ENCODE data around the gene CDC34.

The CDC34 gene

GRCh38 chr19:497491-497868 lies 34.1 kb upstream of the CDC34 start:
- DNase-seq (ENCODE audit: low spot score), result no peak

GRCh38 chr19:497869-498510 lies 33.6 kb upstream of the CDC34 start:
- DNase-seq (ENCODE audit: low spot score), result no peak

GRCh38 chr19:498511-498891 lies 33.1 kb upstream of the CDC34 start:
- DNase-seq (ENCODE audit: low spot score), result no peak

GRCh38 chr19:498977-499623 lies 32.5 kb upstream of the CDC34 start:
- no peak for DNase-seq (ENCODE audit: low spot score)

DNA sequence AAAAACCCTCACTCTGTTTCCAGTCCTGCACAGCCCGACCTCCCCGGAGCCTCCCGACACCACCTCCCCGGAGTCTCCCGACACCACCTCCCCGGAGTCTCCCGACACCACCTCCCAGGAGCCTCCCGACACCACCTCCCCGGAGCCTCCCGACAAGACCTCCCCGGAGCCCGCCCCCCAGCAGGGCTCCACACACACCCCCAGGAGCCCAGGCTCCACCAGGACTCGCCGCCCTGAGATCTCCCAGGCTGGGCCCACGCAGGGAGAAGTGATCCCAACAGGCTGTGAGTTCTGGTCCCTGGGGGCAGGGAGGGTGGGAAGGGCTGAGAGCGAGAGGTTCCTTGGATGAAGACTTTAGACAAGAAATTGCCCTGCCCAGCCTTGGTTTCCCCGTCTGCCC lies 29.9 kb upstream of the CDC34 start:
- no peak for DNase-seq (ENCODE audit: low spot score)

DNA sequence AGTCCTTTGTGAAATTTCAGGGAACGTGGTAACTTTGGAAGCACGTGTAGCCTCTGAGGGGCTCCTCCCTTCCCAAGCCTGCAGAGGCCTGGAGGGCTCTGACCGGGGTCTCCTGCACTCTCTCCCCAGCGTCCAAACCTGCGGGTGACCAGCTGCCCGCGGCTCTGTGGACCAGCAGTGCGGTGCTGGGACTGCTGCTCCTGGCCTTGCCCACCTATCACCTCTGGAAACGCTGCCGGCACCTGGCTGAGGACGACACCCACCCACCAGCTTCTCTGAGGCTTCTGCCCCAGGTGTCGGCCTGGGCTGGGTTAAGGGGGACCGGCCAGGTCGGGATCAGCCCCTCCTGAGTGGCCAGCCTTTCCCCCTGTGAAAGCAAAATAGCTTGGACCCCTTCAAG lies 26.9 kb upstream of the CDC34 start:
- DNase-seq (ENCODE audit: low spot score), result no peak

DNA sequence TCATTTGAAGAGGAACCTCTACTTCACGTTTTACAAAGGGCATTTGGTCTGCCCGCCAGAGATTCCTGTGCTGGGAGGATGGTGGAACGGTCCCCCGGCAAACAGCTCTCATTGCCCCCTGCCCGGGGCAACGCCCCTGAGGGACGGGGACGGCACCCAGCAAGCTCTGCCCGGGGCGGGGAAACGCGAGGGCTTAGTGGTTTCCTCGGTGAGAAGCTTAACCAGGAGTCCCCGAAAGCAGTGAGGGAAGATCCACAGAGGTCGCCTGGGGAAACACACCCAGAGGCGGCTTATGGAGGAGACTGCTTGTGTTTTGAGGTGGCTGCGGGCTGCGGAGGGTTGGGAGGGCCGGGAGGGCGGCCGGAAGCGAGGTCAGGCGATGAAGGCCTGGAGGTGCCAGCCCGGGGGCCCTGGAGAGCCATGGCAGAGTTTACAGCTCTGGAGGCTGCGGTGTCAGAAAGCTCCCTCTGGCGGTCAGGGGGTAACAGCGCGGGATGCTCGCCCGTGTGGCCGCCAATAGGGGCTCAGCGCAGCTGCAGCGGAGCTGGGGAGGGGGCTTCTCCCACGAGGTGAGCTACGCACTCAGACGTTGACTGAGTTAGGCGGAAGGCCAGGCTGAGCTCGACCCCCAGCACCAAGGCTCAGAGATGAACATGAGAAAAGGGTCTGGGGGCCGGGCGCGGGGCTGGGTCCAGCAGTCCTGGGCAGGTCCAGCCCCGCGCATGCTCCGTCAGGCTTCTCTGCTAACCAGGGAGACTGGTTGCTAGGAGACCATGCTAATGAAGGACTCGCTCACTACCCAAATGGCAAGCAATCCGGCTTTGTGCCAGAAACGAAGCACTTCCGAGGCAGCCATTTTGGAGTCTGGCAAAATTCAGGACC lies 24.9 kb upstream of the CDC34 start:
- peak; percentile 100 for DNase-seq (ENCODE audit: low spot score)

- peak; percentile 78 for DNase-seq (ENCODE audit: low spot score)
These were observed 24.0 kb upstream of the CDC34 start, which contains the start of gene TPGS1 for GRCh38 chr19:507286-508203. Gene TPGS1, plus strand, starts transcription at chr19:507497. Its CDS starts 10 bp downstream, at chr19:507507.

DNA sequence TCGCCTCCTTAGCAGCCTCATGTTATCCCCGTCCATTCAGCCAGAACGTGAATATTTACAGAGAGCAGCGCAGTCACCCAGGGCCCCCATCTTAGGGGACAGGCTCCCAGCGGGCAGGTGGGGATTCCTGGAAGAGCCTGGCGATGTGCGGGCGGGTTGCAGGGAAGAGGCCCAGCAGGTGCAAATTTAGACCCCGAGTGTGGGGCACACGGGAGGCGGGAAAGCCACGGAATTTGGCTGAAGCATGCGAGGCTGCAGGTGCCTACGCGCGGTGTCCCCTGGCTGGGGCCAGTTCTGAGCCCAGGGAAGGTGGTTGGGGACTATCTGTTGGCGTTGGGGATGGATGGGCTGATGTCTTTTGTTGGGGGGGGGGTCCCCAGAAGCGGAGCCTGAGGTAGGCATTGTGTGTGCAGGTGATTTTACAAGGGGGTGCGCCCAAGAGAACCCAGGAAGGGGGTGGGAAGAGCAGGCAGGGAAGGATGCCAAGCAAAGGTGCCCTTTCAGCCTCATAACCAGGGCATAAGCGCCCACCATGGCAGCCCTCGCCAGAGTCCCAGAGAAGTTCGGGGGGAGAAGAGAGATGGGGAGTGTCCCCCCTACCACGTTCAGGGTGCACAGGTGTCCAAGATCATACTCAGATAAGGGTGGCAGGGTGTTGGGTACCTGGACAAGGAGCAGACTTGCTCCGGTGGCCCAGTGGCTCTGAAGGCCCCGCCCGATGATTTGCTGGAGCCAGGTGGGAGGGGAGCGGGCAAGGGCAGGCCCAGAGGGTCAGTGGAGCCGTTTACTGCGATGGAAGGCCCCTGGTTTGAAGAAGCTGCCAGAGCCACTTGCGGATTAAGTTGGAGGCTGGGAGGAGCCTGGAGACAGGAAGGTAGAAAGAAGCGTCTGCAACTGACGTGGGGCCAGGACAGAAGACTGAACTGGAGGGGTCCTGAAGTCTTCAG lies 23.1 kb upstream of the CDC34 start:
- no peak for DNase-seq (ENCODE audit: low spot score)

- DNase-seq (ENCODE audit: low spot score), result no peak
These were observed 20.9 kb upstream of the CDC34 start for GRCh38 chr19:510606-511100.

- no peak for DNase-seq (ENCODE audit: low spot score)
These were observed 20.3 kb upstream of the CDC34 start for GRCh38 chr19:511101-511851.

DNA sequence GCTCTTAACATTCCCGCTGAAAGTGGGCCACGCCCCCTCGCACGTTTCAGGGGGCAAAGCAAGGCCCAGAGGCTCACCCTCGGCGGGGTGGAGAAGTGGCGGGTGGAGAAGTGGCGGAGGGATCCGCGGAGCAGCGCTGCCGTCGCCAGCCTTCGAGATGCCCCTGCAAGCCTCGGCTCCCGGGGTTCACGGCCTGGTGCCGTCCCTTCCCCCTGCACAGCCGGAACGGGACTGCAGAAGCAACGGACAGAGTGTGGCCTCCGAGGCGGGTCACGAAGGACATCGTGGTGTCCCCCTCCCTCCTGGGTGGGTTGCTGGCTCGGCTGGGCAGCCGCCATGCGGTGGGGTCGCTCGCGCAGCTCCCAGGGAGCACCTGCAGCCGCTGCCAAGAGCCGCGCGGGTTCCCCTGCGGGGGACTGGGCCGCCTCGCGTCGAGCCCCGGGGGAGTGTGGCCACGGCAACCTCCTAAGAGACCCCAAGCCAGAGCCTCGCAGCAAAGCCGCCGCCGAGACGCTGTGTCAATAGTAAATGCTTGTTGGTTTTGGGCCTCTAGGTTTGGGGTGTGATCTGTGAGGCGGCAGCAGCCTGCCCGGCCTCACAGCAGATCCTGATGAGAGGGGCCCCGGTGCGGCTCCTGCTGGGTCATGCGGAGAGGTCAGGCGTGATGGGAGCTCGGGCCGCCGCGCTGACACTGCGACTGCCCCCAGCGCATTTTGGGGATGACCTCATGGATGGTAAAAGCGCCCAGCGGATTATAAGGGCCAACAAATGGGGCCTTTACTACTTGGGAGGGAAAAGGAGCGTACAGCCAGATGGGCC lies 18.8 kb upstream of the CDC34 start:
- DNase-seq (ENCODE audit: low spot score), result no peak

- no peak for DNase-seq (ENCODE audit: low spot score)
These were observed 18.0 kb upstream of the CDC34 start for GRCh38 chr19:513368-514165.

DNA sequence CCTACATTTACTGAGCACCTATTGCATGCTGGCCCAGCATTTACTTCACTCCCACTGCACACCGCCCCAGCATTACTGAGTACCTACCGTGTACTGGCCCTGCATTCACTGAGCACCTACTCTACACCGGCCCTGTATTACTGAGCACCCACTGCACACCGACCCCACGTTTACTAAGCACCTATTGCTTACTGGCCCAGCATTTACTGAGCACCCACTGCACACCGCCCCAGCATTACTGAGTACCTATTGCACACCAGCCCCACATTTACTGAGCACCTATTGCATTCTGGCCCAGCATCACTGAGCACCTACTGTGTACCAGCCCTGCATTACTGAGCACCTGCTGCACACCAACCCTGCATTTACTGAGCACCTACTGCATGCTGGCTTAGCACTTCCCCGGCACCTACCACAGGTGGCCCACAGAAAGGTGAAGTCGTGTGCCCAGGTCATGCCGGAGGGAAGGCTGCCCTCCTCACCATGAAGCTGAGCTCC lies 17.3 kb upstream of the CDC34 start:
- no peak for DNase-seq (ENCODE audit: low spot score)

DNA sequence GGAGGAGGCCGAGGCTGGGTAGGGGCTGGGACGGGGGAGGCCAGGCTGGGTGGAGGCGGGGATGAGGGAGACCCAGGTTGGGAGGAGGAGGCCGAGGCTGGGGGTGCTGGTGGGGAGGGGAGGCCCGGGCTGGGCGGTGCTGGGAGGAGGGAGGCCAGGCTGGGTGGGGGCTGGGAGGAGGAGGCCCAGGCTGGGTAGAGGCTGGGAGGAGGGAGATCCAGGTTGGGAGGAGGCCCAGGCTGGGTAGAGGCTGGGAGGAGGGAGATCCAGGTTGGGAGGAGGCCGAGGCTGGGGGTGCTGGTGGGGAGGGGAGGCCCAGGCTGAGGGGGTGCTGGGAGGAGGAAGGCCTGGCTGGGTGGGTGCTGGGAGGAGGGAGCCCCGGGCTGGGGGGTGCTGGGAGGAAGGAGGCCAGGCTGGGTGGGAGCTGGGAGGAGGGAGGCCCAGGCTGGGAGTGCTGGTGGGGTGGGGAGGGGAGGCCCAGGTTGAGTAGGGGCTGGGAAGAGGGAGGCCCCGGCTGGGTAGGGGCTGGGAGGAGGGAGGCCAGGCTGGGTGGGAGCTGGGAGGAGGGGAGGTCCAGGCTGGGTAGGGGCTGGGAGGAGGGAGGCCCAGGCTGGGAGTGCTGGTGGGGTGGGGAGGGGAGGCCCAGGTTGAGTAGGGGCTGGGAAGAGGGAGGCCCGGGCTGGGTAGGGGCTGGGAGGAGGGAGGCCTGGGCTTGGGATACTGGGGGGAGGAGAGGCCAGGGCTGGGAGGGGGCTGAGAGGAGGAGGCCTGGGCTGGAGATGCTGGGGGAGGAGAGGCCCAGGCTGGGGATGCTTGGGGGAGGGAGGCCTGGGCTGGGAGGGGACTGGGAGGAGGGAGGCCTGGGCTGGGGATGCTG lies 13.6 kb upstream of the CDC34 start:
- DNase-seq (ENCODE audit: low spot score), result no peak

- DNase-seq (ENCODE audit: low spot score), result no peak
These were observed 12.8 kb upstream of the CDC34 start for GRCh38 chr19:518598-519231.

All from pons (tissue), 1 donor.